ENCODE results near the gene MTAP.
"Not testable (repeated sequence)": the region's sequence is repeated elsewhere in the genome, so short reads cannot be mapped to it uniquely, and the experiment has no call there.

The MTAP gene

DNA sequence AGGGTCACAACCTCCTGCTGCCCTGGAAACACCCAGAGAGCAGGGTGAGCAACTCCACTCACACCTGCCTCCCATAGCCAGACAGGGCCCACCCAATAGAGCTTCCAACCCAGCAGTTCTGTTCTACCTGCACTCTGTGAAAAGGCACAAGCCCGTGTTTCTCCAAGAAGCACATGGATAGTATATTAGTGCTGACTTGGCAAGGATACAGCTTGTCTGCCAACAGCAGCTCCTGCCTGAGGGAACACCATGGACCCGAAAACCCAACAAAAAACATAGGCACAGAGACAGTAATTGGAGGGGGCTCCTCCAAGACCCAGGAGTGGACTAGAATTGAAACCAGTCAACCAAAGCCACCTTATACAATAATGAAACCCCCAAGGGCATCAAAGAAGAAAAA is 143.2 kb downstream of the MTAP start:
- Mint-ChIP-seq H3K4me1 (no peaks in the 10 kb centered on the region), H3K4me3 (no peak overlapping the region), H3K9me3 (peaks cover 4% of the 10 kb centered on the region), H3K36me3 (ENCODE audit: low read depth) (no peaks in the 10 kb centered on the region), H3K27me3 (ENCODE audit: low read depth) (peaks cover 14% of the 10 kb centered on the region), H3K27ac (no peak overlapping the region)
- TF ChIP-seq, protein P1, sequence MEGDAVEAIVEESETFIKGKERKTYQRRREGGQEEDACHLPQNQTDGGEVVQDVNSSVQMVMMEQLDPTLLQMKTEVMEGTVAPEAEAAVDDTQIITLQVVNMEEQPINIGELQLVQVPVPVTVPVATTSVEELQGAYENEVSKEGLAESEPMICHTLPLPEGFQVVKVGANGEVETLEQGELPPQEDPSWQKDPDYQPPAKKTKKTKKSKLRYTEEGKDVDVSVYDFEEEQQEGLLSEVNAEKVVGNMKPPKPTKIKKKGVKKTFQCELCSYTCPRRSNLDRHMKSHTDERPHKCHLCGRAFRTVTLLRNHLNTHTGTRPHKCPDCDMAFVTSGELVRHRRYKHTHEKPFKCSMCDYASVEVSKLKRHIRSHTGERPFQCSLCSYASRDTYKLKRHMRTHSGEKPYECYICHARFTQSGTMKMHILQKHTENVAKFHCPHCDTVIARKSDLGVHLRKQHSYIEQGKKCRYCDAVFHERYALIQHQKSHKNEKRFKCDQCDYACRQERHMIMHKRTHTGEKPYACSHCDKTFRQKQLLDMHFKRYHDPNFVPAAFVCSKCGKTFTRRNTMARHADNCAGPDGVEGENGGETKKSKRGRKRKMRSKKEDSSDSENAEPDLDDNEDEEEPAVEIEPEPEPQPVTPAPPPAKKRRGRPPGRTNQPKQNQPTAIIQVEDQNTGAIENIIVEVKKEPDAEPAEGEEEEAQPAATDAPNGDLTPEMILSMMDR (IDR thresholded peaks at IDR 0.05; ENCODE audit: unreplicated experiment in 3 of 3), result no peak

GRCh38 chr9:21958833-21959232 is 156.4 kb downstream of the MTAP start:
- peaks cover 5% of the 10 kb centered on the region for H3K36me3 Mint-ChIP-seq (ENCODE audit: low read depth)
- TF ChIP-seq, protein P1 (IDR thresholded peaks at IDR 0.05; ENCODE audit: unreplicated experiment in 3 of 3), result no peak
- H3K9me3 Mint-ChIP-seq, result peaks cover 15% of the 10 kb centered on the region
- no peak overlapping the region for H3K27ac Mint-ChIP-seq
- H3K4me3 Mint-ChIP-seq, result no peak overlapping the region
- H3K4me1 Mint-ChIP-seq, result no peaks in the 10 kb centered on the region
- H3K27me3 Mint-ChIP-seq (ENCODE audit: low read depth), result peaks cover 38% of the 10 kb centered on the region

DNA sequence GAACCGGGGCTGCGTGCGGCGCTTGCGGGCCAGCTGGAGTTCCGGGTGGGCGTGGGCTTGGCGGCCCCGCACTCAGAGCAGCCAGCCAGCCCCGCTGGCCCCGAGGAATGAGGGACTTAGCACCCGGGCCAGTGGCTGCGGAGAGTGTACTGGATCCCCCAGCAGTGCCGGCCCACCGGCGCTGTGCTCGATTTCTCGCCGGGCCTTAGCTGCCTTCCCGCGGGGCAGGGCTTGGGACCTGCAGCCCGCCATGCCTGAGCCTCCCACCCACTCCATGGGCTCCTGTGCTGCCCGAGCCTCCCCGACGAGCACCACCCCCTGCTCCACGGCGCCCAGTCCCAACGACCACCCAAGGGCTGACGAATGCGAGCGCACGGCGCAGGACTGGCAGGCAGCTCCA is 156.8 kb downstream of the MTAP start:
- Mint-ChIP-seq H3K27me3 (ENCODE audit: low read depth) (peaks cover 43% of the 10 kb centered on the region), H3K9me3 (peaks cover 17% of the 10 kb centered on the region)
- not testable (repeated sequence) for H3K4me3 Mint-ChIP-seq; H3K27ac Mint-ChIP-seq; H3K4me1 Mint-ChIP-seq; H3K36me3 Mint-ChIP-seq (ENCODE audit: low read depth)

DNA sequence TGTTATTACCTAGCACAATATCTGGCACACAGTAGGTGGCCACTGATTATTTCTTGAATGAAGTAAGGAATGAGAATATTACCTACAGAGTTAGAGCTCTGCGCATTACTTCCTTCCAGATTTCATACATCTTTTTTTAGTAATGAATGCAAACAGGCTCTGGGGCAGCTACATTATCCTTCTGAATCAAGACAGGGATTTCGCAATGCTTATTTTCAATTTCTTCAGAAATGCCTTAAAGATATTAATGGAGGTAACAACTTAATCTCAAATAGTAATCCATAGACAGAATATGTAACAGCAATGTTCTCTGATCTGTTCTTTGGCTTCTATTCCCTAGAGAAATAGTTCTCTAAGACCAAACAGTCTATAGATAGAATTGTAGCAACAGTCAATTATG is 159.1 kb downstream of the MTAP start:
- H3K4me1 Mint-ChIP-seq, result no peaks in the 10 kb centered on the region
- no peak overlapping the region for H3K27ac Mint-ChIP-seq
- TF ChIP-seq, protein P1 (IDR thresholded peaks at IDR 0.05; ENCODE audit: unreplicated experiment in 3 of 3), result no peak
- H3K4me3 Mint-ChIP-seq, result no peak overlapping the region
- peaks cover 62% of the 10 kb centered on the region for H3K27me3 Mint-ChIP-seq (ENCODE audit: low read depth)
- H3K36me3 Mint-ChIP-seq (ENCODE audit: low read depth), result peaks cover 5% of the 10 kb centered on the region
- H3K9me3 Mint-ChIP-seq, result peaks cover 17% of the 10 kb centered on the region

DNA sequence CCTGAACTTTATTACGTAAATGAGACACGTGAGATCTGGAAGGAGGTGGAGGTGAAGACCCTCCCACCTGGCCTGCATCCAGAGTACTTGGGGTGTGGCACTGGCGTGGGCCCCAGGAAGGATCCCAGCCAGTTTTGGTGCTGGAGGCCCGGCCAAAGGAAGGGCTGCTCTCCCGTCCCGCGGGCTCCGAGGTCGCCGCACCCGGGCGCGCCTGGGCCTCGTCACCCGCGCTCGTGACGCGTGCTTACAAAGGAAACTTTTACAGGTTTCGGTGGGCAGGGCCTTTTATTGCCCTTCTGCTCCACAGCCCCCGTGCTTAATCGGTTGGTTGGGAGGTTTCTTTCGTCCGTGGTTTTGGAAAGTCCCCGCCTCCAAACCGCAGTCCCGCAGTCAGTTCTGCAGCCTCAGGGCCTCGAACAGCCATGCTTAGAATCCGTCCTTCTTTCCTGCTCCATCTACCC is 162.5 kb downstream of the MTAP start:
- H3K27ac Mint-ChIP-seq, result no peak overlapping the region

GRCh38 chr9:21965401-21965951 is 163.0 kb downstream of the MTAP start:
- peaks cover 5% of the 10 kb centered on the region for H3K4me1 Mint-ChIP-seq
- H3K27me3 Mint-ChIP-seq (ENCODE audit: low read depth), result peaks cover 93% of the 10 kb centered on the region
- no peak overlapping the region for H3K27ac Mint-ChIP-seq
- H3K36me3 Mint-ChIP-seq (ENCODE audit: low read depth), result peaks cover 5% of the 10 kb centered on the region
- TF ChIP-seq, protein P1 (IDR thresholded peaks at IDR 0.05; ENCODE audit: unreplicated experiment in 3 of 3), result peak; percentile 21 to 47 (median 37)
- peaks cover 20% of the 10 kb centered on the region for H3K9me3 Mint-ChIP-seq
- H3K4me3 Mint-ChIP-seq, result peak overlapping the region; percentile 24 to 68 (median 61)

More for the DNA sequence above, 162.5 kb downstream of the MTAP start:
- peaks cover 5% of the 10 kb centered on the region for H3K36me3 Mint-ChIP-seq (ENCODE audit: low read depth)
- H3K4me1 Mint-ChIP-seq, result peaks cover 5% of the 10 kb centered on the region
- TF ChIP-seq, protein P1 (IDR thresholded peaks at IDR 0.05; ENCODE audit: unreplicated experiment in 3 of 3), result no peak
- H3K9me3 Mint-ChIP-seq, result peaks cover 21% of the 10 kb centered on the region
- H3K27me3 Mint-ChIP-seq (ENCODE audit: low read depth), result peaks cover 91% of the 10 kb centered on the region
- peak overlapping the region; percentile 24 to 68 (median 61) for H3K4me3 Mint-ChIP-seq
